Aorta (tissue), 5 donors: ENCODE data around the gene TEPSIN. TPM values are rescaled to one million over a fixed set of nuclear protein-coding genes. Genes with fewer than 3 reads are reported as not detected.
A peak's percentile ranks its signal among the peaks of the same experiment; 100 is the strongest.

ENCODE experiments used
- ATAC-seq: fragments of 200-7000 bp; cut with Tn5 transposase; one replicate; pipeline ENCODE4 v1.9.1; 2022; ENCODE audit warnings: moderate library complexity; ENCODE audit not compliant: low FRiP score
- DNase-seq, 2 donors: peaks; one replicate each; pipeline ENCODE4 v3.0.0-alpha.2; 2020
- H3K27ac ChIP-seq, 2 donors: one replicate each; pipeline ENCODE4 v1.5.1; 2013; ENCODE audit warnings: low read length in 2 of 2, mild to moderate bottlenecking in 2 of 2, moderate library complexity in 2 of 2, control low read depth in 1 of 2, inconsistent platforms in 1 of 2, low read depth in 1 of 2
- H3K27me3 ChIP-seq, 2 donors: one replicate each; pipeline ENCODE4 v1.6.1; 2013; ENCODE audit warnings: control low read depth in 1 of 2, low read length in 1 of 2, mild to moderate bottlenecking in 1 of 2, moderate library complexity in 1 of 2; ENCODE audit not compliant: insufficient read depth in 2 of 2, control insufficient read depth in 1 of 2
- H3K36me3 ChIP-seq, 2 donors: one replicate each; pipeline ENCODE4 v1.6.1; 2013; ENCODE audit warnings: control low read depth in 1 of 2, low read length in 1 of 2, mild to moderate bottlenecking in 1 of 2; ENCODE audit not compliant: insufficient read depth in 2 of 2, control insufficient read depth in 1 of 2
- H3K4me1 ChIP-seq, 2 donors: one replicate each; pipeline ENCODE4 v1.6.1; 2013; ENCODE audit warnings: low read length in 2 of 2, control low read depth in 1 of 2, mild to moderate bottlenecking in 1 of 2, moderate library complexity in 1 of 2; ENCODE audit not compliant: insufficient read depth in 2 of 2, control insufficient read depth in 1 of 2
- H3K4me3 ChIP-seq, 2 donors: one replicate each; pipeline ENCODE4 v1.5.1; 2013; ENCODE audit warnings: low read length in 2 of 2, control low read depth in 1 of 2, mild to moderate bottlenecking in 1 of 2
- H3K9me3 ChIP-seq: one replicate; pipeline ENCODE4 v1.6.1; 2013; ENCODE audit warnings: mild to moderate bottlenecking, low read length; ENCODE audit not compliant: control insufficient read depth
- WGBS, 2 donors: extraction: QIAGEN DNeasy Blood & Tissue Kit; methylation state at CpG; one replicate each; pipeline ENCODE4 v1.1.7; 2013; 5-methylcytosine and 5-hydroxymethylcytosine counted together
- intact Hi-C, 2 donors: fragments of 100-400 bp; cut with DNase I; formaldehyde crosslinking; loops; one replicate each; pipeline versions ENCODE4 v1.14.2 to v1.15.0; 2022
- polyA plus RNA-seq, 2 donors: library from polyadenylated mRNA; stranded (reverse); fragments of 200-250 nt; gene quantifications; one replicate each; pipeline ENCODE4 v1.2.3, GENCODE V29; 2013
- total RNA-seq, 2 donors: library from RNA; stranded (reverse); fragmentation: NEBNext Ultra II Directional; extraction: Animal tissue kit (Norgen Biotek cat#: 25700); gene quantifications; one replicate each; pipeline ENCODE4 v1.2.1, GENCODE V29; 2021
- donor health status: healthy with polysubstance abuse.
- donor health status: Bipolar disorder and iron deficiency.
- donor health status: DM: no; HTN: no; CAD: no.
- donor health status: DM: no; HTN: no; CAD: no.
- donor health status: DM: yes; HTN: yes; CAD: no.

TEPSIN gene
- total and polyA plus RNA-seq, 4 donors, result 5.6 to 79.0 (median 35.0) TPM

GRCh38 chr17:81261096-81261495 lies 22.2 kb upstream of the TEPSIN start:
- Histone ChIP-seq H3K4me3 (no peak overlapping the region), H3K27ac (no peak overlapping the region), H3K4me1 (no peaks in the 10 kb centered on the region), H3K9me3 (no peaks in the 10 kb centered on the region), H3K27me3 (no peaks in the 10 kb centered on the region), H3K36me3 (peaks cover 0 to 7% of the 10 kb centered on the region in 2 donors)
- intact Hi-C loops, result no loop called here
- DNase-seq (no peak), ATAC-seq (no peak)
- 31 to 70% methylated on average over 18 of the region's 18 CpGs for WGBS, 2 donors

GRCh38 chr17:81260641-81261040 lies 21.8 kb upstream of the TEPSIN start:
- DNase-seq, result no peak
- Histone ChIP-seq H3K27ac (no peak overlapping the region), H3K27me3 (no peaks in the 10 kb centered on the region), H3K4me3 (no peak overlapping the region), H3K4me1 (no peaks in the 10 kb centered on the region), H3K36me3 (peaks cover 0 to 7% of the 10 kb centered on the region in 2 donors), H3K9me3 (no peaks in the 10 kb centered on the region)
- intact Hi-C loops, result no loop called here
- no peak for ATAC-seq
- WGBS, 2 donors, result 93 to 94% methylated on average over 19 of the region's 19 CpGs

- intact Hi-C loops, result no loop called here
- ATAC-seq, result no peak
- 93% methylated on average over 16 to 17 of the region's 17 CpGs for WGBS, 2 donors
- H3K4me3 ChIP-seq, result no peak overlapping the region
- DNase-seq, result no peak
- H3K27ac ChIP-seq, result no peak overlapping the region
- no peaks in the 10 kb centered on the region for H3K9me3 ChIP-seq
- peaks cover 0 to 7% of the 10 kb centered on the region in 2 donors for H3K36me3 ChIP-seq
- H3K4me1 ChIP-seq, result no peaks in the 10 kb centered on the region
- H3K27me3 ChIP-seq, result no peaks in the 10 kb centered on the region
These were observed 21.3 kb upstream of the TEPSIN start for GRCh38 chr17:81260171-81260570.

- 92 to 94% methylated on average over 22 to 23 of the region's 23 CpGs for WGBS, 2 donors
- no peak for DNase-seq
- Histone ChIP-seq H3K27me3 (no peaks in the 10 kb centered on the region), H3K4me1 (no peaks in the 10 kb centered on the region), H3K9me3 (no peaks in the 10 kb centered on the region), H3K27ac (no peak overlapping the region), H3K4me3 (no peak overlapping the region), H3K36me3 (peaks cover 0 to 4% of the 10 kb centered on the region in 2 donors)
- intact Hi-C loops, result loop anchor here in 1 of 2 donors (5.0 kb wide), 2 partner anchors 78 to 128 kb away; no protein-coding TSS in a partner anchor
- no peak for ATAC-seq
These were observed 20.3 kb upstream of the TEPSIN start for GRCh38 chr17:81259058-81259605.

- H3K4me1 ChIP-seq, result no peaks in the 10 kb centered on the region
- no peaks in the 10 kb centered on the region for H3K27me3 ChIP-seq
- intact Hi-C loops, result loop anchor here in 1 of 2 donors (5.0 kb wide), 2 partner anchors 79 to 129 kb away; no protein-coding TSS in a partner anchor
- H3K9me3 ChIP-seq, result no peaks in the 10 kb centered on the region
- peaks cover 0 to 4% of the 10 kb centered on the region in 2 donors for H3K36me3 ChIP-seq
- no peak overlapping the region for H3K4me3 ChIP-seq
- DNase-seq (no peak), ATAC-seq (no peak)
- 90 to 93% methylated on average over 20 of the region's 20 CpGs for WGBS, 2 donors
- H3K27ac ChIP-seq, result no peak overlapping the region
These were observed 19.4 kb upstream of the TEPSIN start for GRCh38 chr17:81258292-81258691.

- no peak overlapping the region for H3K27ac ChIP-seq
- no peaks in the 10 kb centered on the region for H3K27me3 ChIP-seq
- intact Hi-C loops, result loop anchor here in 1 of 2 donors (5.0 kb wide), 2 partner anchors 80 to 130 kb away; no protein-coding TSS in a partner anchor
- no peaks in the 10 kb centered on the region for H3K4me1 ChIP-seq
- WGBS, 2 donors, result 95 to 97% methylated on average over 19 of the region's 19 CpGs
- no peak for ATAC-seq
- H3K36me3 ChIP-seq, result peaks cover 0 to 4% of the 10 kb centered on the region in 2 donors
- no peak for DNase-seq
- H3K9me3 ChIP-seq, result no peaks in the 10 kb centered on the region
- no peak overlapping the region for H3K4me3 ChIP-seq
These were observed 18.7 kb upstream of the TEPSIN start for GRCh38 chr17:81257533-81257932.

- peaks cover 0 to 4% of the 10 kb centered on the region in 2 donors for H3K36me3 ChIP-seq
- DNase-seq (no peak), ATAC-seq (no peak)
- intact Hi-C loops, result loop anchor here in 1 of 2 donors (5.0 kb wide), 2 partner anchors 81 to 131 kb away; no protein-coding TSS in a partner anchor
- no peaks in the 10 kb centered on the region for H3K4me1 ChIP-seq
- 77 to 78% methylated on average over 12 of the region's 12 CpGs for WGBS, 2 donors
- no peak overlapping the region for H3K4me3 ChIP-seq
- no peak overlapping the region for H3K27ac ChIP-seq
- no peaks in the 10 kb centered on the region for H3K27me3 ChIP-seq
- no peaks in the 10 kb centered on the region for H3K9me3 ChIP-seq
These were observed 17.8 kb upstream of the TEPSIN start for GRCh38 chr17:81256616-81257015.

GRCh38 chr17:81254955-81255717 lies 16.3 kb upstream of the TEPSIN start:
- H3K36me3 ChIP-seq, result peaks cover 0 to 4% of the 10 kb centered on the region in 2 donors
- no peaks in the 10 kb centered on the region for H3K27me3 ChIP-seq
- 12 to 17% methylated on average over 35 of the region's 35 CpGs for WGBS, 2 donors
- DNase-seq (peak; percentile 88 to 90), ATAC-seq (peak; percentile 75)
- no peaks in the 10 kb centered on the region for H3K9me3 ChIP-seq
- no peak overlapping the region for H3K4me3 ChIP-seq
- H3K4me1 ChIP-seq, result no peaks in the 10 kb centered on the region
- intact Hi-C loops, result loop anchor here (5.0 kb wide), 6 partner anchors 82 to 352 kb away; no protein-coding TSS in a partner anchor
- no peak overlapping the region for H3K27ac ChIP-seq
